ENCODE measurements around the gene MAN1C1.

MAN1C1 gene

DNA sequence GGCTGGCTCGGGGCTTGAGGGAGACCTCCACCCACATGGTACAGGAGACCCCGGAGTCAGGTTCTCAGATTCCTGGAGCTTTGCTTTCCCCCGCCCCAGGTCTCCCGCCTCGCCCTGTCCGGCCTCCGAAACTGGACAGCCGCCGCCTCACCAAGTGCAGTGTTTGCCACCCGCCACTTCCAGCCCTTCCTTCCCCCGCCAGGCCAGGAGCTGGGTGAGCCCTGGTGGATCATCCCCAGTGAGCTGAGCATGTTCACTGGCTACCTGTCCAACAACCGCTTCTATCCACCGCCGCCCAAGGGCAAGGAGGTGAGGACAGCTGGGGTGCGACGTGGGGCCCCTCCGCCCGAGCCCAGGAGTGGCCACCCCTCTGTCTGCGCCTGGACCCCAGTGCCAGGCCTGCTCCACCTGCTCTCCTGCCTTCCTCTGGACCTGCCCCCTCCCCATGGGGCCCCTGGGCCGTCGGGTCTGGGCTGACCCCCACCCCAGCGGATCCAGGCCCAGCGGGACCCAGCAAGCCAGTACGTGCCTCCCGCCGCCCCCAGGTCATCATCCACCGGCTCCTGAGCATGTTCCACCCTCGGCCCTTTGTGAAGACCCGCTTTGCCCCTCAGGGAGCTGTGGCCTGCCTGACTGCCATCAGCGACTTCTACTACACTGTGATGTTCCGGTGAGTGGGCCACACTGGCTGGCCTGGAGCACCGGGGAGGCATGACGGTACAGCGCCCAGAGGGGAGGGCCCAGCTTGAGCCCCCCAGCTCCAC is 192.1 kb downstream of the MAN1C1 start:
- no peak for DNase-seq

DNA sequence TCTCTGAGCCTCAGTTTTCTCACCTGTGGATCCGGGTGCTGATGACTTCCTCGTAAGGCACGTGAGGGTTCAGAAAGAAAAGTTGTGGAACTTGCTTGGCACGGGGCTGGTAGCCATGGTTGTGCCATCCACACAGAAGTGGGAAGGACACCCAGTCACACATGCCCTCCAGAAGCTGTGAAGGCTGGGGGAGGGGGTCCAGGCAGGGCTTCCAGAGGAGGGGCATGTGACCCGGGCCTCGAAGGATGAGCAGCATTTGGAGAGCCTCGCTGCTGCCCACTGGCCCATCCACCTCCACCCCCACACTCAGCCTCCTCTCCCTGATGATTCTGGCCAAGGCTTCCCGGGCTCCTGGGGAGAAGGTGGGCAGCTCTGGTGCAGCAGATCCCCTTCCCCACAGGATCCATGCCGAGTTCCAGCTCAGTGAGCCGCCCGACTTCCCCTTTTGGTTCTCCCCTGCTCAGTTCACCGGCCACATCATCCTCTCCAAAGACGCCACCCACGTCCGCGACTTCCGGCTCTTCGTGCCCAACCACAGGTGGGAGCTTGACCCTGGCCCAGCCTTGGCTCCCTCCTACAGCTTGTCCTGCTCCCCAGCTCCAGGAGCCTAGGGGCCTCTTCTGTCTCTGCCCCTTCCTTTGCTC is 192.8 kb downstream of the MAN1C1 start:
- no peak for DNase-seq

DNA sequence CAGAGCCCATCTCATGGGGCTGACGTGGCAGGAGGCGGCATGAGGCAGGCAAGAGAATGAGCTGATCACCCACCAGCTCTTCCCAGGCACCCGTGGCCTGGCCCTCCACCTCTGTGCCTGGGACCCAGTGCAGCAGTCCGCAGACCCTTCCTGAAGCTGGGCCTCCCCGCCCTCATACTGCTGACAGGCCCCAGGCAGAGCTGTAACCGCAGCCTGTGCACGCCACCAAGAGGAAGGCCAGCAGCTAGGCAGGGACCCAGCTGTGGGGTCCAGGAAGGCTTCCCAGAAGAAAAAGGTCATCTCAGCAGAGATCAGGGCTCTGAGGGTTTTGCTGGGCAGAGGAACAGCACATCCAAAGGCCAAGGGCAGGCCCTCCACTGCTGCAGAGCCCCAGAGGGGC is 193.3 kb downstream of the MAN1C1 start:
- DNase-seq, result no peak

DNA sequence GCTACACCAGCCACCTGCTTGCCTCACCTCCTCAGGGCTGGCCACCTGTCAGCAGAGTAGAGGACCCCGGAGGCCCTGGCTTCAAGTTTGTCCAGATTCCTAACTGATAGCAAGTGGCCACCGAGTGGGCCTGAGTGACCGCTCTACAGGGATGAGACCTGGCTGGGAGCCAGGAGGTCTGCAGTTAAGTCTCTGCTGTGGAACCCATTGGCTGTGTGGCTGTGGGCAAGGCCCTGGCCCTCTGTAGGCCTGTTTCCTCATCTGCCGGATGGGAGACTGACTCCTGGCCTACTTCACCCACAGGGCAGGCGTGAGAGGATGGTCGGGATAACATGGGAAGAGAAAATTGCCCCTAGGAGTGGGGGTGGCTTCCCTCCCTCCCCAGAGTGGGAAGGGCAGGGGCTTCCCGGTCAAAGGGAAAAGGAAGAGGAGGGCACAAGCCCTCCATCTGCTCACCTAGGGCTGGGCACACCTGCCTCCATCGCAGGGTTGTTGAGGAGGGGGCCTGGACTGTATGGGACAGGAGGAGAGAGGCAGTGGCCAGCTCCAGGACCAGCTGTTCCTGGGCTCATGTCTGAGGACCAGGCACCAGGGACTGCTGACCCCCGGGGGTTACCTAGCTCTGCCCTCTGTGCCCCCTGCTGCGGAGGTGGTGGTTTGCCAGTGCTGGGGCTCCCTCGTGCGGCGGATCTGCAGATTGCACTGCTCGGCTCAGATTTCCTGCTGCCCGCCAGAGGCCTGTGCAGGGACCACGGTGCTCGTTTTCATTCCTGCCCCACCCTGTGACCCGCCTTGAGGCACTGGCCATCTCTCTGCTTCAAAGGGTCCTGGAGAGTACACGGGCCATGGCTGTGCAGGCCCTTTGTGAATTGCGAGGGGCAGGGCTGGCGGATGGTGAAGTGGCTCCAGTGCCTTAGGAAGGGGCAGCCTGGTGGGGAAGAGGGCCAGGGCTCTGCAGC is 194.0 kb downstream of the MAN1C1 start:
- DNase-seq, result peak; percentile 42

DNA sequence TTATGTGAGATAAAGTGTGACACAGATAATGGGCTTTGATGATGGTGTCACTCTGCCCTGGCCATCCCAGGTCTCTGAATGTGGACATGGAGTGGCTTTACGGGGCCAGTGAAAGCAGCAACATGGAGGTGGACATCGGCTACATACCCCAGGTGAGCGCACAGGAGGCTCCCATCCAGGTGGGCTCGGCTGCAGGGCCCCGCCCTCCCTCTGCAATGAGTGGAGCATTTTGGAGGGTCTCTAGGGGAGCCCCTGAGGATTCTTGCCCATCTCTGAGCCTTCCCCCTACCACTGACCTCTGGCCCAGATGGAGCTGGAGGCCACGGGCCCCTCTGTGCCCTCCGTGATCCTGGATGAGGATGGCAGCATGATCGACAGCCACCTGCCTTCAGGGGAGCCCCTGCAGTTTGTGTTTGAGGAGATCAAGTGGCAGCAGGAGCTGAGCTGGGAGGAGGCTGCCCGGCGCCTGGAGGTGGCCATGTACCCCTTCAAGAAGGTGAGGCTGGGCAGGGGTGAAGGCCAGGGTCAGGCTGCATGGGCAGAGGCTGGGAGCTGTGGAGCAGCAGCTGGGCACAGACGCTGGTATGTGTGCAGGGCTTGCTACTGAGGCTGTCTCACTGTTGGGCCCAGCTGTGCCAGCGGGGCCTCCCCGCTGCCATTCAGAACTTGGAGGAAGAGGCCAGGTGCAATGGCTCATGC is 194.9 kb downstream of the MAN1C1 start:
- no peak for DNase-seq

DNA sequence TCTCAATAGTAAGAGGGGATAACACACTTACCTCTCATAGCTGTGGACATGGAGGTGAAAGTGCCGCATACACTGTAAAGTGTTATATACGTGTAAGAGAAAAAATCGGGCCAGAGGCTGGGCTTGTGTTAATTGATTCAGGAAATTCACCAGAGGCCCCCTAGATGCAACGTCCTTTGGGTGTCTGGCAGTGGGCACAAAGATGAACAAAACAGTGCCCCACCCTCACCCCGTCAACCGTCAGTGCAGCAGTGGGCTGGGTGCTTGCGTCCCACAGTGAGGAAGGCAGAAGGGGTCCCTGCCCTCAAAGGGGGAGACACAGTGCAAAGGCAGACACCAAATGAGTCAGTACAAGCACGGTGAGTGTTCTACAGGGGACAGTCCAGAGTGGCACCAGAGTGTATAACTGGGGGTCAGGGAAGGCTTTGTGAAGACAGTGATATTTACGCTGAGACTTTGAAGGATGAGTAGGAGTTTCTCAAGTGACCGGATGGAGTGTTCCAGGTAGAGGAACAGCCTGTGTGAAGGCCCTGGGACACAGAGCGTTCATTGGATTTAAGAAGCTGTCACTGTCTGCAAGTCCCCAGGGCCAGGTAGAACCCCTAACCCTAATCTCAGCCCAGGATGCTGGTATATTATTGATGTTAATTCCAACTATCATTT is 196.6 kb downstream of the MAN1C1 start:
- DNase-seq, result no peak

DNA sequence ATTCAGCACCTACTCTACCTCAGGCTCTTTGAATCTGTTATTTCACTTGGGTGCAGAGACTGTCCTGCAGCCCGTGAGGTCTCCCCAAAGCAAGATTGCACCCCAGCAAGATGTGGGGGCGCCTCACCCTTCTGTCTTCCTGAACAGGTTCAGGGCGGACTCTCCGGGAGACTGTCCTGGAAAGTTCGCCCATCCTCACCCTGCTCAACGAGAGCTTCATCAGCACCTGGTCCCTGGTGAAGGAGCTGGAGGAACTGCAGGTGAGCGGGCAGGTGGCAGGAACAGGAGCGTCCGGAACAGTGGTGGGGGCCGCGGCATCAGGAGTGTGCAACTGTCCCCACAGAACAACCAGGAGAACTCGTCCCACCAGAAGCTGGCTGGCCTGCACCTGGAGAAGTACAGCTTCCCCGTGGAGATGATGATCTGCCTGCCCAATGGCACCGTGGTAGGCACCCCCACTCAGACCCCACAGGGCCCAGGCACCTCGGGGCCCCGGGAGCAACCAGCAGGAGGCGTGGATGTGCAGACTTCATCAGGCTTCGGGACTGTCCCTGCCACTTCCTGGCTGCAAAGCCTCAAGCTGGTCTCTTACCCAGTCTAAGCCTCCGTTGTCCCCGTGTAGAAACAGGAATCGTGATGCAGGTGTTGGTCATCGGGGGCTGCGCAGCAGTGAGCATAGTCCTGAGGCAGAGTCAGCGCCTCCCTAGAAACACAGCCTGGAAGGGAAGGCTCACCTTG is 197.3 kb downstream of the MAN1C1 start:
- no peak for DNase-seq

DNA sequence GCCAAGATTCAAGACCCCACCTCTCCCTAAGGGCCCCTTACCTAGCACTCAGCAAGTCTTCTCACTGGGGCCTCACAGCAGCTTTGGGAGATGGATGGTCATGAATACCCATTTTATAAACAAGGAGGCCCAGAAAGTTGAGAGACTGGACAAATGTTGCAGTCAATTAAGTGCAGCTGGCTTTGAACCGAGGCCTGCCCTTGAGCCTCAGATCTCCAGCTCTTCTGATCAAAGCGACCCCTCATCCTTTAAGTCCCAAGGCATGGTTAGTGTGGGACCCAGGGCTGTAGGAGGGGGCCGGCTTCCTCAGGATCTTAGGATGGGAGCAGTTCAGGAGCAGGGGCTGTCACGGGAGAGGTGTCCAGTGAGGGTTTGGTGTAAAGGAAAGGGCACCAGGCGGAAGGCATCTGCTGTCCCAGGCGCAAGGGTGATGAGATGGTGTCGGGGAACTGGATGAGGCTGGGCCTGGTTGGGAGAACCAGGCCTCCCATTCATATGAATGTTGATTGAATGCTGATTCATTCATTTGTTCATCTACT is 198.0 kb downstream of the MAN1C1 start:
- DNase-seq, result no peak

DNA sequence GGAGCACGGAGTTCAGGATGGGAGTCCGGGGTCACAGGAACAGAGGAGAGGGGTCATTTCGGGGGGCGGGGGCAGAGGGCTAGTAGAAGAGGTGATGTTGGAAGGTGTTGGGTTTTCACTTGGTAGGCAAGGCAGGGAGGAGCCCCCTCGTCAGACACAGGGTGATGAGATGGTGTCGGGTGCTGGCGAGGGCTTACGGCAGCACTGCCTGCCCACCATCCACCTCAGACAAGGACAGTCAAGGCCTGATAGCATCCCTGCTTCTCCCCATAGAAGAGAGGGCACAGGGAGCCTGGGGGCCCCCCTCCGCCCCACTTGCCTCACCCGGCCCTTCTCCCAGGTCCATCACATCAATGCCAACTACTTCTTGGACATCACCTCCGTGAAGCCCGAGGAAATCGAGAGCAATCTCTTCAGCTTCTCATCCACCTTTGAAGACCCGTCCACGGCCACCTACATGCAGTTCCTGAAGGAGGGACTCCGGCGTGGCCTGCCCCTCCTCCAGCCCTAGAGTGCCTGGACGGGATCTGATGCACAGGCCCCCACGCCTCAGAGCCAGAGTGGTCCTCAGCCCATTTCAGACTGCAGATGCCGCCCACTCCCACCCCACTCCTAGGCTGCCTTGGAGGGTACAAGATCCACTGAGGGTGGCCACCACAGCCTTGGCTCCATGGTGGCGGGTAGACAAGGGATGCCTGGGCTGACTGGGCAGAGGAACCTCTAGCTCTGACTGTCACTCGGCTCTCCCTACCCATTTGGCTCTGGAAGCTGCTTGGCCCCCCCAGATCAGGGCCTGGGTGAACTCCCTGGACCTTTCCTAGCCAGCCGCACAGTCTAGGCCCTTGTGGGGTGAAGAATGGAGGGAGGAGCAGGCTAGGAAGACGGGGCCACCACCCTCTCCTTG is 198.9 kb downstream of the MAN1C1 start:
- DNase-seq, result no peak

DNA sequence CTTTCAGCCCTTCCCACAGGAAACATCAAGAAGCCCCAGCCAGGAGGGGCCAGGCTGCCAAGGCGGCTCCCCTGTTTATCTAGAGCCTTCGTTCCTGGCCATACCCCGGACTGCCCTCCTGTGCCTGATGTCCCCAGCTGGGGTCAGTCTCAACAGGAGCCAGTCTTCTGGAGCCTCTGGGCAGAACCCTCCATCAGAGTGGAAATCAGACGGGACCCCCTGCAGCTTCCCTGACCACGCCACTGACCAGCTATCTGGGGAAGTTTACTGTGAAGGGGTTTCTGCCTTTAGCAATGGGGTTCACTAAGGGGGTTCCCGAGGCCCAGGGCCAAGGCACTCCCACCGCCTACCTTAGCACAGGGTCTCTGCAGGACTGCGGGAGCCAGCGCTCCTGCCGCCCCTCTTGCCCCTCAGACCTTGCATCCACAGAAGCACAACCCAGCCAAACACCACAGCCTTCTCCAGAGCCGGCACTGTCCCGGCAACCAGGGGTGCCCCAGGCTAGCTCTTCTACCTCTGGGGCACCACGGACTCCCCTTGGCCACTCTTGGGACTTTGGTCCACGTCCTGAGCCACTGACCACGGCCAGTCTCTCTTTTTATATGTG is 199.6 kb downstream of the MAN1C1 start:
- no peak for DNase-seq

DNA sequence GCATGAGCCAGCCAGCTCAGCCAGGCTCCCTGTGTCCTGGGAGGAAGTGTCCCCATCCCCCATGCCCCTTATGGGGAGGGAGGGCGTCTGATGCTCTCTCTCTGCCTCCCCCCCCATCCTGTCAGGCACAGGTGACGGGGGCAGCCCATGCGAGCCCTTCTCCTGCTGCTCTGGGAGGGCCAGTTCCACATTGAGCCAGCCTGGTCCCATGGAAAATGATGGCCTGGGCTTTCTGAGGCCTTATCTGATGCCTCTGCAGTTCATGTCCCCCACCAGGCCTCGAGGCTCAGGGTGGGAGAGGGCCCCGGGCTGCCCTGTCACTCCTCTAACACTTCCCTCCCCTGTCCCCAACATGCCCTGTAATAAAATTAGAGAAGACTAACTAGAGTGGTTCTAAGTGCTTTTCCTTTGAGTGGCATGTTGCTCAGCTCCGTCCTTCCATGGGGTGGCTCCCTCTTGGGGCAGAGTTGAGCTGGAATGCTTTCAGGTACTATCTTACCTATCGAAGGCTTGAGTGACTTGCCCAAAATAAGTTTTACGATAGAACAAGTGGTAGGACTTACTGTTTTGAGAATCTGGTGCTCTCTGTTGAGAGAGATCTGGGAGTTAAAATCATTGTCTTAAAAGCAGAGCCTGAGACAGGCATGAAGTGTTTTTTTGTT is 201.4 kb downstream of the MAN1C1 start:
- no peak for DNase-seq

DNA sequence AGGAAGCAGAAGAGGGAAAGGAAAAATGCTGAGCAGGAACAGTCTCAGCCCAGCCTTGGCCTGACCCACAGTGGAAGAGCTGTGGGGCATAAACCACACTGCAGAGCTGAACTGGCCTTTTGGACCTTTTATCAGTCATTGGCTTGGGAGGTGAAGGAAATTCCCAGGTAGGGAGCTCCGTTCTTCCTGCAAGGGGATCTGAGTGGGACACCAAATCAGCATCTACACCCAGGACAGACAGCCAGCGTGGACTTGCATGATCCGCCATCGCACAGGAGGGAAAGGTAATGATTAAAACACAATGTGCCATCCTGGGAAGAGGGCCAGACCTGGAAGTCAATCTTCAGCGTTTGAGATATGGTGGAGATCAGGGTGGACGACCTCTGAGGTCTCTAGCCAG is 202.0 kb downstream of the MAN1C1 start:
- no peak for DNase-seq

DNA sequence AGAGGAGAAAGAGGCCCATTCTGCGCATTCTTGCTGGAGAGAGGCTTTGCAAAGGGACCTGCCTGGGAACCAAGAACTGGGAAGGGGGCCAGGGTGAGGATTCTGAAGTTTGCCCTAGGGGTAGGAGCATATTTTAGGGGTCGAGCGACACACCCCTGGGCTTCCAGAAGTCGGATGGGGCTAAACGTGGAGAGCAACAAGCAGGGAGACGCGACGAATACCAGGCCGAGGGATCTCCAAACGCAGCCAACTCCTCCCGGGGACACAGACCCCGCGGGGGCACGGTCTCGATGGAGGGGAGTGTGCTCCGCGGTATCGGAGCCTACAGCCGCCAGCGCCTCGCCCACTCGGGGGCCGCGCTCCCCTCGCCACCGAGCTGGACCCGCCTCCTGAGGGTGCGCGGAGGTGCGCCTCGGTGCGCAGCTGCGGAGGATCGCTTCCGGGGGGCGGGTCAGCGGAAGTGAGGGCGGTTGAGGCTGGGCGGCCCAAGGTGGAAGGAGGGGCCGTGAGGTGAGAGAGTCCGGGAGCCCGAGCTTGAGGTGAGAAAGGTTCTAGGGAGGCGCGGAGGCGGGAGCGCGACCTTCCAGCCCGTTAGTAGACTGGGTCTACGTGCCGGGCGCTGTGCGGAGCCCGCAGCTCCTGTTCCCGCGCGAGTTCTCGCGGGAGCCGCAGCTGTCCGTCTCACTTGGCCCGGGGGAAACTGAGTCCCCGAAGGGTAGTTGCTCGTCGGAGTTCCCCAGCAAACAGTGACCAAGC is 203.1 kb downstream of the MAN1C1 start, which contains the start of gene MTFR1L:
Gene MTFR1L, plus strand, starts transcription at position 464 of the 756 bp plus-strand sequence. CDS start 3,151 bp downstream, outside the sequence.
- DNase-seq, result peak; percentile 80

DNA sequence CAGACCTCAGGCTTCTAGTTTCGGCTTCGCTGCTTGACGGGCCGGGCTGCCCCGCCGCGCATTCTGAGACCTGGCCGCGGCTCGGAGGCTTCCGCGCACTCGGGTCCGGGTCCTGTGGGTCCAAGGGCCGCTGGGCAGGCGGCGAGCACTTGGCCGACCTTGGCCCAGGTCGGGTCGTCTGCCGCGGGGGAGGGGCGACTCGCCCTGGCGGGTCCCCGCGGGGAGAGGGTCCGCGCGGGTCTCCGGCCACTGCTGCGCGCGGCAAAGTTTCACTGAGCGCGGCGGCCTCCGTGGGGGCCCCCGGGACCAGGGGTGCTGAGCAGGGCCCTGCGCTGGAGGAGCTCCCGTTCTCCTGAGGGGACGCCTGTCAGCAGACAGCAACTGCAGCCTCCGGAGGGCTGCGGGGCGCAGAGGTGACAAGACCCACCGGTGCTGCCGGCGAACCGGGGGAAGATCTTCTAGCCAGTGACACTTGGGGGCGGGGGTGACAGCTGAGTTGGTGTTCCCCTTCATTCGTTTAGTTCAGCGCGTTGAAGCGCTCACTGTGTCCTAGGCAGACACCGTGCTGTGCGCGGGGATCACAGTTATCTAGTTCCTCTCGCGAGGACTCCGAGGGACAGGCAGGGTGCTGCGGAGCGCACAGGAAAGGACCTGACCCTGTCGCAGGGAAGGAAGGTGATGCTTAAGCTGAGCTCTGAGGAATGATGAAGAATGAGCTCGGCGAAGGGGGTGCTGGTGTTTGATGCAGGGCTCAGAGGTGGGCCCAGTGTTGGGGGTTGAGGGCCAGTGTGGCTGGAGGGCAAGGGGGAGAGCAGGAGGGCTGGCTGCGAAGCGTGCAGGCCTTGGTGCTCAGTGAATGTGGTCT is 203.9 kb downstream of the MAN1C1 start:
- no peak for DNase-seq

DNA sequence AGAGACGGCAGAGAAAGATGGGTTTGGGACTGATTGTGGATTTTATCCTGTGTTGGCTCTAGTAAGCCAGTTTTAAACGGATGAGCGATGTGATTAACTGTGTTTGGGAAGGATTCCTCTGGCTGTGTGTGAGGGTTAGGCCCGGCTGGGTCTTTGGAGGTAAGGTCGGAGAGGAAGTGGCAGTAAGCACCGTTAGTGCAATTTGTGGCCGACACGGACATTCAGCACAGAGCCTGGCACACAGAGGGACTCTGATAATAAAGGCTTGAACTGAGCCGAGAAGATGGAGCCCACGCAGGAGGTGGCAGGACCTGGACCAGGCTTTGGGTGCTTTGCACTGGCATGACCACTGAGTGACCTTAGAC is 204.5 kb downstream of the MAN1C1 start:
- DNase-seq, result no peak

DNA sequence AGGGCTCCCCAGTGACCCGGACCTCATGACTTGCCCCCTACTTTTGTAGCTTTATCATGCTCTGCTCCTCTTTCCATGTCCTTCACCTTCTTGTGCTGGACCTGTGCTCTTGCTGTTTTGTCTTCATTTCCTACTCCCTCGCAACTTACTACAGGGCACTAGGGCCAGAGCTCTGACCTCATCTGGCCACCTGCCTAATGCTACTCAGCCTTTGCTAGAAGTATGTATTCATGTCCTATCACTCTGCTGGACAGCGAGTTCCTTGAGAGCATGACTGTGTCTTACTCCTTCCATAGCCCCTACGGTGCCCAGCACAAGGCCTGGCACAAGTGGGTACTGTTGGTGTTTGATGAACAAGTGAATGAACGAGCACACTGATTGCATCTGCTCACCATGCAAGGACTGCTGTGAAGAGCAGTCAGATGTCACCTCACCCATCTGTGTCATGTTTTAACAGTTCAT is 205.1 kb downstream of the MAN1C1 start:
- DNase-seq, result peak; percentile 3

DNA sequence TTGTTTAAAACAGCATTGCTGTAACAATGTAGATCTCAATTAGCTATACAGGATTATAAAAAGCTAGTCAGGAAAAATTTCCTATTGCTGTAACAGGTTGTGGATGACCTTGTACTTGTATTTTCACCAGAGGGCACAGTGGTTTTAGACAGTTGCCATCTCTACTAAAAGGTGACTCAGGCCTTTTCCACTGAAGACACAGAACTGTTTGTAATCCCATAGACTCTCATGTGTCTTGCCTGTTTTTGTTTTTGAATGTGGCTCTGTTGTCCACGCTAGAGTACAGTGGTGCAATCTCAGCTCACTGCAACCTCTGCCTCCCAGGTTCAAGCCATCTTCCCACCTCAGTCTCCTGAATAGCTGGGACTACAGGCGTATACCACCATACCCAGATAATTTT is 209.0 kb downstream of the MAN1C1 start:
- no peak for DNase-seq

Data from kidney glomerular epithelial cell (primary cell).